Measurements from ENCODE around the gene CEACAM3.
"Not testable (repeated sequence)": the region's sequence is repeated elsewhere in the genome, so short reads cannot be mapped to it uniquely, and the experiment has no call there.

CEACAM3 gene

GRCh38 chr19:41755328-41755913 lies 41.0 kb upstream of the CEACAM3 start, which contains the start of gene CEACAM6:
Gene CEACAM6, plus strand, starts transcription at chr19:41755530. Its CDS starts 109 bp downstream, at chr19:41755639.
- H3K27me3 ChIP-seq (replicated peaks; ENCODE audit: control insufficient read depth, insufficient read depth, low read length): peaks cover 3% of the 10 kb centered on the region; the same call in 1 of the 2 replicates
- TF ChIP-seq CTCF (IDR thresholded peaks at IDR 0.05; ENCODE audit: insufficient read depth, low read length, poor library complexity, severe bottlenecking): no peak
- no peak within 1 kb of the TSS for H3K4me3 ChIP-seq (replicated peaks; ENCODE audit: low read depth, low read length)
- DNase-seq (ENCODE audit: extremely low read depth, insufficient read length): no peak
- no peaks in the 10 kb centered on the region for H3K36me3 ChIP-seq (ENCODE audit: control insufficient read depth, insufficient read depth, low read length)

DNA sequence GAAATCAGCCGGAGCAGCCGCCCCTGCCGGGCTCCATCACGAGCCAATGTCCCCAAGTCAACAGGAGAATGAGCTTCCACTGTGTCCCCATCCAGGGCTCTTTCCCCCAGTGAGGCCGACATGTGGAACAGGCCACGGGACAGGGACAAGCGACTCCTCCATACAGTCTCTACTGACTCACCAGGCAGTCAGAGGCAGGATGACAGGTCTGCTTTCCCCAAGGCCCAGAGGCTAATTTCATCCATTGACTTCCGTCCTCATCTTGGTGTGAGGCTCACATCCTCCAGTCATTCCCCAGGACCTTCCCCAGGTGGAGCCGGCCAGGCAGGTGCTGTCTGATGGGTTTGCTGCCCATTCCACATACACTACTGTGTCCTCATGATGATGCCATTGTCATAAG lies 37.5 kb upstream of the CEACAM3 start:
- DNase-seq (ENCODE audit: extremely low read depth, insufficient read length): no peak
- no peaks in the 10 kb centered on the region for H3K36me3 ChIP-seq (ENCODE audit: control insufficient read depth, insufficient read depth, low read length)
- no peak for TF ChIP-seq CTCF (IDR thresholded peaks at IDR 0.05; ENCODE audit: insufficient read depth, low read length, poor library complexity, severe bottlenecking)
- peaks cover 5% of the 10 kb centered on the region for H3K27me3 ChIP-seq (replicated peaks; ENCODE audit: control insufficient read depth, insufficient read depth, low read length)
- no peak overlapping the region for H3K4me3 ChIP-seq (replicated peaks; ENCODE audit: low read depth, low read length)

DNA sequence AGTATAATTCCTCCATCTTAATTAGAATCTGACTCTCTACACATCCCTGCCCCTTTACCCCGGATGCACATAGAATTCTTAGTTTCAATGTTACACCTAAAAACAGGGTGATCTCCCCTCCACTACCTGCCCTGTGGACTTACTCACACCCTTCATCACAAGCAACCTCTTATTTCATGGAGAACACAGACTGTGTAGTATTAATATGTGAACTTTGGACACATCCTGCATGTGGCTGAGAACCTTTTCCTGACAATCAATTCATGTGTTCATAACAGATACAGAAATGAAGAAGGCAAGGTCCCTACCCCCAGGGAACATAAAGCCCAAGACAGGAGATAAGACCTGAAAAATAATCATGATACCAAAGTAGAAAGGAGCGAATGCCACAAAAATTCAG lies 29.3 kb upstream of the CEACAM3 start:
- Histone ChIP-seq H3K36me3 (ENCODE audit: control insufficient read depth, insufficient read depth, low read length) (no peaks in the 10 kb centered on the region), H3K4me3 (replicated peaks; ENCODE audit: low read depth, low read length) (no peak overlapping the region), H3K27me3 (replicated peaks; ENCODE audit: control insufficient read depth, insufficient read depth, low read length) (peaks cover 1% of the 10 kb centered on the region)
- no peak for TF ChIP-seq CTCF (IDR thresholded peaks at IDR 0.05; ENCODE audit: insufficient read depth, low read length, poor library complexity, severe bottlenecking)
- no peak for DNase-seq (ENCODE audit: extremely low read depth, insufficient read length)

- H3K27me3 ChIP-seq (replicated peaks; ENCODE audit: control insufficient read depth, insufficient read depth, low read length); H3K4me3 ChIP-seq (replicated peaks; ENCODE audit: low read depth, low read length); H3K36me3 ChIP-seq (ENCODE audit: control insufficient read depth, insufficient read depth, low read length); DNase-seq (ENCODE audit: extremely low read depth, insufficient read length): not testable (repeated sequence)
These were observed 28.3 kb upstream of the CEACAM3 start for GRCh38 chr19:41768105-41768504.

DNA sequence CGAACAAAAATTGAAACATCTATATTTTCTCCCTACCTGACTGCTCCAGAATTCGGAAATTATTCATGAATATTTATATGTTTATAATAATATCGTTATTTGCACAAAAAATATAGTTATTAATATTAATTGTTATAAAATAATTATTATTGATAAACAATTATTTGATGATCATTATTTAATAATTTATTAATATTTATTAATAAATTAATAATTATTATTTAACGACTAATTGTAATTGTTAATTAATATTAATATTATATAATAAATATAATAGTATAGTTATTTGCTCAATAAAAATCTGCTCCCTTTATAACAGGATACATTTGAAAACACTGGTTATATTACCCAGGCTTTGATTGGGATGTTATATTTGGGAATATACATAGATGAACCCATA lies 26.8 kb upstream of the CEACAM3 start:
- no peaks in the 10 kb centered on the region for H3K36me3 ChIP-seq (ENCODE audit: control insufficient read depth, insufficient read depth, low read length)

DNA sequence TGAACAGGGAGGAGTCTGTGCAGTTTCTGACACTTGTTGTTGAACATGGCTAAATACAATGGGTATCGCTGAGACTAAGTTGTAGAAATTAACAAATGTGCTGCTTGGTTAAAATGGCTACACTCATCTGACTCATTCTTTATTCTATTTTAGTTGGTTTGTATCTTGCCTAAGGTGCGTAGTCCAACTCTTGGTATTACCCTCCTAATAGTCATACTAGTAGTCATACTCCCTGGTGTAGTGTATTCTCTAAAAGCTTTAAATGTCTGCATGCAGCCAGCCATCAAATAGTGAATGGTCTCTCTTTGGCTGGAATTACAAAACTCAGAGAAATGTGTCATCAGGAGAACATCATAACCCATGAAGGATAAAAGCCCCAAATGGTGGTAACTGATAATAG lies 25.0 kb upstream of the CEACAM3 start:
- DNase-seq (ENCODE audit: extremely low read depth, insufficient read length): no peak
- no peaks in the 10 kb centered on the region for H3K27me3 ChIP-seq (replicated peaks; ENCODE audit: control insufficient read depth, insufficient read depth, low read length)
- H3K36me3 ChIP-seq (ENCODE audit: control insufficient read depth, insufficient read depth, low read length): no peaks in the 10 kb centered on the region
- H3K4me3 ChIP-seq (replicated peaks; ENCODE audit: low read depth, low read length): no peak overlapping the region
- no peak for TF ChIP-seq CTCF (IDR thresholded peaks at IDR 0.05; ENCODE audit: insufficient read depth, low read length, poor library complexity, severe bottlenecking)

More for the DNA sequence above, 26.8 kb upstream of the CEACAM3 start:
- no peak for DNase-seq (ENCODE audit: extremely low read depth, insufficient read length)
- TF ChIP-seq CTCF (IDR thresholded peaks at IDR 0.05; ENCODE audit: insufficient read depth, low read length, poor library complexity, severe bottlenecking): no peak
- H3K4me3 ChIP-seq (replicated peaks; ENCODE audit: low read depth, low read length): no peak overlapping the region
- H3K27me3 ChIP-seq (replicated peaks; ENCODE audit: control insufficient read depth, insufficient read depth, low read length): no peaks in the 10 kb centered on the region

All from GM06990 (cell line).